T-helper 1 cell treated with Interleukin-12 subunit alpha and Interleukin-12 subunit beta and Interleukin-4 antibody, amounts not matched to agents 30 μg/mL and 1 μg/mL, for 36 hours (primary cell): Measurements from ENCODE around the gene DPH6.

Source experiments
- H3K27ac Mint-ChIP-seq: one replicate; pipeline ENCODE4 v1.8.0; 2021; ENCODE audit warnings: mild to moderate bottlenecking, mixed read lengths
- H3K27me3 Mint-ChIP-seq: one replicate; pipeline ENCODE4 v1.8.0; 2021; ENCODE audit warnings: low read depth, mixed read lengths
- H3K36me3 Mint-ChIP-seq: one replicate; pipeline ENCODE4 v1.8.0; 2021; ENCODE audit warnings: low read depth, mixed read lengths
- H3K4me1 Mint-ChIP-seq: one replicate; pipeline ENCODE4 v1.8.0; 2021; ENCODE audit warnings: low read depth, mixed read lengths
- H3K4me3 Mint-ChIP-seq: one replicate; pipeline ENCODE4 v1.8.0; 2021; ENCODE audit warnings: mild to moderate bottlenecking, moderate library complexity, mixed read lengths
- H3K9me3 Mint-ChIP-seq: one replicate; pipeline ENCODE4 v1.8.0; 2021; ENCODE audit warnings: mixed read lengths

DPH6 gene

GRCh38 chr15:35519541-35520149 lies 26.3 kb downstream of the DPH6 start:
- Mint-ChIP-seq H3K27ac (no peak overlapping the region), H3K4me1 (peaks cover 1% of the 10 kb centered on the region), H3K27me3 (no peaks in the 10 kb centered on the region), H3K9me3 (no peaks in the 10 kb centered on the region), H3K36me3 (no peaks in the 10 kb centered on the region), H3K4me3 (no peak overlapping the region)

- no peaks in the 10 kb centered on the region for H3K36me3 Mint-ChIP-seq
- no peaks in the 10 kb centered on the region for H3K27me3 Mint-ChIP-seq
- no peaks in the 10 kb centered on the region for H3K9me3 Mint-ChIP-seq
- H3K27ac Mint-ChIP-seq: no peak overlapping the region
- peaks cover 1% of the 10 kb centered on the region for H3K4me1 Mint-ChIP-seq
- no peak overlapping the region for H3K4me3 Mint-ChIP-seq
These were observed 26.9 kb downstream of the DPH6 start for GRCh38 chr15:35519052-35519451.

- Mint-ChIP-seq H3K27me3 (no peaks in the 10 kb centered on the region), H3K36me3 (no peaks in the 10 kb centered on the region), H3K27ac (no peak overlapping the region), H3K4me1 (peaks cover 1% of the 10 kb centered on the region), H3K4me3 (no peak overlapping the region), H3K9me3 (no peaks in the 10 kb centered on the region)
These were observed 31.2 kb downstream of the DPH6 start for GRCh38 chr15:35514759-35515158.

- Mint-ChIP-seq H3K27ac (no peak overlapping the region), H3K27me3 (no peaks in the 10 kb centered on the region), H3K4me1 (no peaks in the 10 kb centered on the region)
These were observed 37.9 kb downstream of the DPH6 start for GRCh38 chr15:35507932-35508638.

GRCh38 chr15:35506272-35506870 lies 39.6 kb downstream of the DPH6 start:
- H3K36me3 Mint-ChIP-seq: no peaks in the 10 kb centered on the region
- no peaks in the 10 kb centered on the region for H3K4me1 Mint-ChIP-seq
- no peaks in the 10 kb centered on the region for H3K9me3 Mint-ChIP-seq
- no peaks in the 10 kb centered on the region for H3K27me3 Mint-ChIP-seq
- H3K4me3 Mint-ChIP-seq: no peak overlapping the region
- H3K27ac Mint-ChIP-seq: no peak overlapping the region

More at GRCh38 chr15:35507932-35508638, 37.9 kb downstream of the DPH6 start:
- Mint-ChIP-seq H3K36me3 (no peaks in the 10 kb centered on the region), H3K4me3 (no peak overlapping the region), H3K9me3 (no peaks in the 10 kb centered on the region)

- no peaks in the 10 kb centered on the region for H3K4me1 Mint-ChIP-seq
- no peaks in the 10 kb centered on the region for H3K27me3 Mint-ChIP-seq
- no peak overlapping the region for H3K27ac Mint-ChIP-seq
- no peaks in the 10 kb centered on the region for H3K9me3 Mint-ChIP-seq
- no peak overlapping the region for H3K4me3 Mint-ChIP-seq
- no peaks in the 10 kb centered on the region for H3K36me3 Mint-ChIP-seq
These were observed 40.2 kb downstream of the DPH6 start for GRCh38 chr15:35505809-35506208.

- Mint-ChIP-seq H3K36me3 (no peaks in the 10 kb centered on the region), H3K27me3 (no peaks in the 10 kb centered on the region), H3K27ac (no peak overlapping the region), H3K4me1 (no peaks in the 10 kb centered on the region), H3K9me3 (no peaks in the 10 kb centered on the region), H3K4me3 (no peak overlapping the region)
These were observed 40.8 kb downstream of the DPH6 start for GRCh38 chr15:35505141-35505540.

GRCh38 chr15:35499723-35500122 lies 46.2 kb downstream of the DPH6 start:
- Mint-ChIP-seq H3K4me1 (no peaks in the 10 kb centered on the region), H3K4me3 (no peak overlapping the region), H3K27ac (no peak overlapping the region), H3K36me3 (no peaks in the 10 kb centered on the region), H3K27me3 (no peaks in the 10 kb centered on the region), H3K9me3 (no peaks in the 10 kb centered on the region)

- Mint-ChIP-seq H3K36me3 (no peaks in the 10 kb centered on the region), H3K27ac (no peak overlapping the region), H3K4me1 (no peaks in the 10 kb centered on the region), H3K9me3 (no peaks in the 10 kb centered on the region), H3K4me3 (no peak overlapping the region), H3K27me3 (no peaks in the 10 kb centered on the region)
These were observed 49.4 kb downstream of the DPH6 start for GRCh38 chr15:35496585-35496984.

- Mint-ChIP-seq H3K27ac (no peak overlapping the region), H3K36me3 (no peaks in the 10 kb centered on the region), H3K27me3 (no peaks in the 10 kb centered on the region), H3K4me1 (no peaks in the 10 kb centered on the region), H3K9me3 (no peaks in the 10 kb centered on the region), H3K4me3 (no peak overlapping the region)
These were observed 50.9 kb downstream of the DPH6 start for GRCh38 chr15:35495080-35495479.

GRCh38 chr15:35491999-35492398 lies 54.0 kb downstream of the DPH6 start:
- Mint-ChIP-seq H3K36me3 (peaks cover 9% of the 10 kb centered on the region), H3K4me3 (no peak overlapping the region), H3K9me3 (peaks cover 12% of the 10 kb centered on the region), H3K27ac (no peak overlapping the region), H3K27me3 (no peaks in the 10 kb centered on the region), H3K4me1 (no peaks in the 10 kb centered on the region)

GRCh38 chr15:35491173-35491572 lies 54.8 kb downstream of the DPH6 start:
- no peak overlapping the region for H3K4me3 Mint-ChIP-seq
- H3K4me1 Mint-ChIP-seq: no peaks in the 10 kb centered on the region
- peaks cover 17% of the 10 kb centered on the region for H3K9me3 Mint-ChIP-seq
- H3K27ac Mint-ChIP-seq: no peak overlapping the region
- peaks cover 10% of the 10 kb centered on the region for H3K36me3 Mint-ChIP-seq
- no peaks in the 10 kb centered on the region for H3K27me3 Mint-ChIP-seq

- Mint-ChIP-seq H3K27me3 (no peaks in the 10 kb centered on the region), H3K36me3 (peaks cover 11% of the 10 kb centered on the region), H3K9me3 (peaks cover 23% of the 10 kb centered on the region), H3K4me1 (no peaks in the 10 kb centered on the region), H3K4me3 (no peak overlapping the region), H3K27ac (no peak overlapping the region)
These were observed 55.5 kb downstream of the DPH6 start for GRCh38 chr15:35490511-35490910.

- H3K27ac Mint-ChIP-seq: no peak overlapping the region
- H3K36me3 Mint-ChIP-seq: peaks cover 11% of the 10 kb centered on the region
- H3K4me3 Mint-ChIP-seq: no peak overlapping the region
- no peaks in the 10 kb centered on the region for H3K4me1 Mint-ChIP-seq
- peaks cover 23% of the 10 kb centered on the region for H3K9me3 Mint-ChIP-seq
- H3K27me3 Mint-ChIP-seq: no peaks in the 10 kb centered on the region
These were observed 58.5 kb downstream of the DPH6 start for GRCh38 chr15:35487417-35487816.

GRCh38 chr15:35486296-35486695 lies 59.7 kb downstream of the DPH6 start:
- Mint-ChIP-seq H3K9me3 (peaks cover 23% of the 10 kb centered on the region), H3K36me3 (peaks cover 11% of the 10 kb centered on the region), H3K27me3 (no peaks in the 10 kb centered on the region), H3K4me1 (peaks cover 1% of the 10 kb centered on the region), H3K4me3 (no peak overlapping the region), H3K27ac (no peak overlapping the region)
